ENCODE results near the gene OLFML2B.

Gene OLFML2B

GRCh38 chr1:161981735-161982506 lies 41.7 kb downstream of the OLFML2B start:
- no peak overlapping the region for H3K4me3 ChIP-seq (ENCODE audit: low read depth, low read length)
- no peak for DNase-seq (ENCODE audit: low read depth)
- no peak for TF ChIP-seq CTCF (IDR thresholded peaks at IDR 0.05; ENCODE audit: low read depth, low read length, missing control alignments)
- in situ Hi-C loops (cut with HindIII; ENCODE audit: low sequenced_read_pairs) = no loop called here

- DNase-seq (ENCODE audit: low read depth) = no peak
- H3K4me3 ChIP-seq (ENCODE audit: low read depth, low read length) = no peak overlapping the region
- no peak for TF ChIP-seq CTCF (IDR thresholded peaks at IDR 0.05; ENCODE audit: low read depth, low read length, missing control alignments)
- in situ Hi-C loops (cut with HindIII; ENCODE audit: low sequenced_read_pairs) = no loop called here
Measured at GRCh38 chr1:161981126-161981525, 42.5 kb downstream of the OLFML2B start.

- in situ Hi-C loops (cut with HindIII; ENCODE audit: low sequenced_read_pairs) = no loop called here
- no peak for DNase-seq (ENCODE audit: low read depth)
- no peak for TF ChIP-seq CTCF (IDR thresholded peaks at IDR 0.05; ENCODE audit: low read depth, low read length, missing control alignments)
- no peak overlapping the region for H3K4me3 ChIP-seq (ENCODE audit: low read depth, low read length)
Measured at GRCh38 chr1:161978011-161978790, 45.5 kb downstream of the OLFML2B start.

- TF ChIP-seq CTCF (IDR thresholded peaks at IDR 0.05; ENCODE audit: low read depth, low read length, missing control alignments) = no peak
- H3K4me3 ChIP-seq (ENCODE audit: low read depth, low read length) = no peak overlapping the region
- DNase-seq (ENCODE audit: low read depth) = no peak
- in situ Hi-C loops (cut with HindIII; ENCODE audit: low sequenced_read_pairs) = no loop called here
Measured at GRCh38 chr1:161973924-161974845, 49.5 kb downstream of the OLFML2B start.

- H3K4me3 ChIP-seq (ENCODE audit: low read depth, low read length) = no peak overlapping the region
- in situ Hi-C loops (cut with HindIII; ENCODE audit: low sequenced_read_pairs) = no loop called here
- no peak for DNase-seq (ENCODE audit: low read depth)
- TF ChIP-seq CTCF (IDR thresholded peaks at IDR 0.05; ENCODE audit: low read depth, low read length, missing control alignments) = no peak
Measured at GRCh38 chr1:161972828-161973227, 50.8 kb downstream of the OLFML2B start.

- H3K4me3 ChIP-seq (ENCODE audit: low read depth, low read length) = no peak overlapping the region
- DNase-seq (ENCODE audit: low read depth) = no peak
- in situ Hi-C loops (cut with HindIII; ENCODE audit: low sequenced_read_pairs) = no loop called here
- no peak for TF ChIP-seq CTCF (IDR thresholded peaks at IDR 0.05; ENCODE audit: low read depth, low read length, missing control alignments)
Measured at GRCh38 chr1:161970633-161971032, 53.0 kb downstream of the OLFML2B start.

Measured in astrocyte of the cerebellum (primary cell).